Adrenal gland (tissue), 5 donors: ENCODE measurements around the gene EXOC3.

Source experiments
- CTCF ChIP-seq, 6 experiments: fragments of 450-650 bp in 4 of 6; fragments of 200-600 bp in 2 of 6; sonication (generic) in 1 of 6; IDR thresholded peaks; 1 replicate in 5 of 6; 2 replicates in 1 of 6; pipeline versions ENCODE4 v1.5.1 to v1.8.0; 2016 to 2021; ENCODE audit warnings: antibody characterized with exemption in 6 of 6, mild to moderate bottlenecking in 2 of 6, moderate library complexity in 1 of 6
- POLR2A ChIP-seq, 2 donors: fragments of 450-650 bp; IDR thresholded peaks; one replicate each; pipeline ENCODE4 v1.6.1; 2017; ENCODE audit warnings: antibody characterized with exemption in 2 of 2, mild to moderate bottlenecking in 2 of 2, moderate library complexity in 1 of 2
- donor health status: DM: no; HTN: no; CAD: no.

DNA sequence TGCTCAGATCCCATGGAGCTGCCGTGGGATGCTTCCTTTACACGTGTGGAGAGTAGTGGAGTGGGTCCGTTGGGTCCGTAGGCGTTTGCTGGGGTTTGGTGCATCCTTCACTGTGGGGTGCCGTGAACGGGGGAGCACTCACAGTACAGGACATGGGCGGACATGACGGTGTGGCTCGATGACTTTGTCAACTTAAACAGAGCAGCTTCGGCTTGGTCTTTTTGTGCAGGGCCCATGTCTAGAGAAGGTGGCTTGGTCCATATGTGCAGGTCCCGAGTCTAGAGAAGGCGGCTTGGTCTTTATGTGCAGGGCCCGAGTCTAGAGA, 26.4 kb upstream of the EXOC3 start:
- no peak for TF ChIP-seq CTCF (IDR thresholded peaks at IDR 0.05)
- no peak for TF ChIP-seq POLR2A (IDR thresholded peaks at IDR 0.05)
